DND-41 (cell line): Measurements from ENCODE around the gene CER1.

ENCODE experiments used
- ATAC-seq: fragments of 200-7000 bp; cut with Tn5 transposase; 3 replicates; pipeline ENCODE4 v1.9.1; 2021; ENCODE audit warnings: low read depth; ENCODE audit not compliant: insufficient read depth
- DNase-seq: peaks from one replicate; pipeline ENCODE4 v3.0.0-alpha.2; 2020
- H2AFZ ChIP-seq: 2 replicates; pipeline ENCODE4 v1.6.0; 2012; ENCODE audit warnings: low read depth, low read length
- H3K27ac ChIP-seq: 2 replicates; pipeline ENCODE4 v1.5.1; 2012; ENCODE audit warnings: low read length, inconsistent platforms
- H3K27me3 ChIP-seq: fragments of 200-600 bp; sonication (generic); 2 replicates; pipeline ENCODE4 v1.6.0; 2012; ENCODE audit warnings: low read length, mild to moderate bottlenecking, inconsistent platforms; ENCODE audit not compliant: insufficient read depth, poor library complexity
- H3K36me3 ChIP-seq: 2 replicates; pipeline ENCODE4 v1.5.1; 2012; ENCODE audit warnings: low read length, inconsistent platforms; ENCODE audit not compliant: insufficient read depth
- H3K4me1 ChIP-seq: 2 replicates; pipeline ENCODE4 v1.5.1; 2012; ENCODE audit warnings: mild to moderate bottlenecking, low read length; ENCODE audit not compliant: insufficient read depth
- H3K4me2 ChIP-seq: 2 replicates; pipeline ENCODE4 v1.6.0; 2012; ENCODE audit warnings: mild to moderate bottlenecking, moderate library complexity, low read length, inconsistent platforms; ENCODE audit not compliant: insufficient read depth
- H3K4me3 ChIP-seq, 2 experiments: fragments of 200-600 bp in 1 of 2; shearing (Covaris generic) in 1 of 2; 2 replicates each; pipeline ENCODE4 v1.5.1; 2012 to 2016; ENCODE audit warnings: inconsistent platforms in 2 of 2, low read length in 2 of 2, mild to moderate bottlenecking in 2 of 2, low read depth in 1 of 2, moderate library complexity in 1 of 2
- H3K79me2 ChIP-seq: 2 replicates; pipeline ENCODE4 v1.6.0; 2012; ENCODE audit warnings: low read length, inconsistent platforms; ENCODE audit not compliant: insufficient read depth
- H3K9ac ChIP-seq: 2 replicates; pipeline ENCODE4 v1.6.0; 2012; ENCODE audit warnings: low read depth, mild to moderate bottlenecking, inconsistent platforms, low read length, moderate library complexity
- H3K9me3 ChIP-seq: 2 replicates; pipeline ENCODE4 v1.5.1; 2012; ENCODE audit warnings: low read length, moderate library complexity, mild to moderate bottlenecking, inconsistent platforms; ENCODE audit not compliant: insufficient read depth, severe bottlenecking
- H4K20me1 ChIP-seq: 2 replicates; pipeline ENCODE4 v1.6.0; 2012; ENCODE audit warnings: low read length; ENCODE audit not compliant: insufficient read depth
- EZH2 ChIP-seq: IDR thresholded peaks from 3 replicates; pipeline ENCODE4 v1.6.1; 2012; ENCODE audit warnings: borderline replicate concordance, low read depth, mild to moderate bottlenecking, moderate library complexity, low read length, inconsistent platforms; ENCODE audit not compliant: severe bottlenecking
- TF ChIP-seq, protein P1 (sequence below): IDR thresholded peaks from 2 replicates; pipeline ENCODE4 v1.5.1; 2012; ENCODE audit warnings: borderline replicate concordance, low read length, moderate library complexity, mild to moderate bottlenecking; ENCODE audit not compliant: poor library complexity, severe bottlenecking; ENCODE audit errors: extremely low read depth

The CER1 gene

DNA sequence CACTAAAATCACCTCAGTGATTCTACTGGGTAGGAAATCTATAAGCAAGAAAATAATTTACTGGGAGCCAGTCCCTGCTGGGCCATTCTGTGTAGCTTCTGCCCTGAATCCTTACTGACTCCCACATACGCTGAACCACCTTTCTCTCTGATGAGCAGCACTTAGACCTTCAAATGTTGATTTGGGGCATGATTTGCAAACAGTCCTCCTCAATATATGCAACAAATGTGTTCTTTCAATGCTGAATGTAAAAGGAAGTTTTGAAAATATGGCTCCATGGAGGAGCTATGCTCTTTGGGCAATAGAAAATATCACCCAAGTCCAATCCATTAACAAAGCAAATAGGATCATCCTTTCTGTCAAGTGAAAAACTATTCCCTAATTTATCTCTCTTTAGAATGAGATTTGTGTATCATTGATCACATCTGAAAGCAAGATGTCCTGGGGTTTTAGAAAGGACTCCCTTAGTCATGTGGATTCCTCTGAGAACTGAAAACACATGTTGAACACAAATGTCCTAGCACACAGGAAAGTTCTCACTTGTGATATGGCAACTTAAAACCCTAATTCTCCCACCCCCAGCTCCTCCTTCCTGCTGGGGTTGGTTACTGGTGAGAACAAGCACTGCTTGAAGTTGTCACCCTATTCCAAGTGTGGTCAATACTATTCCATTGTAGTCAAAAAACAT lies 8.9 kb upstream of the CER1 start:
- H3K27ac ChIP-seq = no peak overlapping the region
- H2AFZ ChIP-seq = no peak overlapping the region
- DNase-seq (no peak), ATAC-seq (no peak)
- no peaks in the 10 kb centered on the region for H3K9me3 ChIP-seq
- H3K9ac ChIP-seq = no peak overlapping the region
- no peak overlapping the region for H3K4me2 ChIP-seq
- TF ChIP-seq, protein P1, sequence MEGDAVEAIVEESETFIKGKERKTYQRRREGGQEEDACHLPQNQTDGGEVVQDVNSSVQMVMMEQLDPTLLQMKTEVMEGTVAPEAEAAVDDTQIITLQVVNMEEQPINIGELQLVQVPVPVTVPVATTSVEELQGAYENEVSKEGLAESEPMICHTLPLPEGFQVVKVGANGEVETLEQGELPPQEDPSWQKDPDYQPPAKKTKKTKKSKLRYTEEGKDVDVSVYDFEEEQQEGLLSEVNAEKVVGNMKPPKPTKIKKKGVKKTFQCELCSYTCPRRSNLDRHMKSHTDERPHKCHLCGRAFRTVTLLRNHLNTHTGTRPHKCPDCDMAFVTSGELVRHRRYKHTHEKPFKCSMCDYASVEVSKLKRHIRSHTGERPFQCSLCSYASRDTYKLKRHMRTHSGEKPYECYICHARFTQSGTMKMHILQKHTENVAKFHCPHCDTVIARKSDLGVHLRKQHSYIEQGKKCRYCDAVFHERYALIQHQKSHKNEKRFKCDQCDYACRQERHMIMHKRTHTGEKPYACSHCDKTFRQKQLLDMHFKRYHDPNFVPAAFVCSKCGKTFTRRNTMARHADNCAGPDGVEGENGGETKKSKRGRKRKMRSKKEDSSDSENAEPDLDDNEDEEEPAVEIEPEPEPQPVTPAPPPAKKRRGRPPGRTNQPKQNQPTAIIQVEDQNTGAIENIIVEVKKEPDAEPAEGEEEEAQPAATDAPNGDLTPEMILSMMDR = no peak
- TF ChIP-seq EZH2 = no peak
- H3K4me3 ChIP-seq = no peak overlapping the region
- H3K36me3 ChIP-seq = no peaks in the 10 kb centered on the region
- no peaks in the 10 kb centered on the region for H3K79me2 ChIP-seq
- H3K27me3 ChIP-seq = no peaks in the 10 kb centered on the region
- no peaks in the 10 kb centered on the region for H3K4me1 ChIP-seq
- H4K20me1 ChIP-seq = no peaks in the 10 kb centered on the region

DNA sequence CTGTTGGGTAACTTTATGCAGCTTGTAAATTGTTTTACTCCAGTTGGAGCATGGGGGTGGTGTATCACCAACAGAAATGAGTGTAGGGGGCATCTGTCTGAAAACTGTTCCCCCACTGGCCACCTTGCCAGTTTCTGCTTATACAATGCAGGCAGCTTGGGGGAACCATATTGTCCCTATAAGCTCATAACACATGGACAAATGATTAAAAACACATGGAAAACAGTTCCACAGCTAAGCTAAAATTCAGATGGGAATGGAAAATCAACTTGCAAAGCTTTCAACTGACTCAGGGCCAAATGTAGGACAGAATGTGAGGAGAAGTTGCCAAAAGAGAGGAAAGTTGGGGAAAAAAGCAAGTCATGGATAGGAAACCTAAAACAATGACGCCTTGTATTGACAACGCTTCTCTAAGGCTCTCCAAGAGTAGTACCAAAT lies 7.9 kb upstream of the CER1 start:
- Histone ChIP-seq H3K9ac (no peak overlapping the region), H2AFZ (no peak overlapping the region), H3K4me3 (no peak overlapping the region), H3K79me2 (no peaks in the 10 kb centered on the region), H3K36me3 (no peaks in the 10 kb centered on the region), H3K27ac (no peak overlapping the region), H3K4me1 (no peaks in the 10 kb centered on the region), H3K9me3 (no peaks in the 10 kb centered on the region), H4K20me1 (no peaks in the 10 kb centered on the region), H3K4me2 (no peak overlapping the region), H3K27me3 (no peaks in the 10 kb centered on the region)
- no peak for ATAC-seq
- DNase-seq = no peak
- TF ChIP-seq, protein P1 = no peak
- no peak for TF ChIP-seq EZH2

DNA sequence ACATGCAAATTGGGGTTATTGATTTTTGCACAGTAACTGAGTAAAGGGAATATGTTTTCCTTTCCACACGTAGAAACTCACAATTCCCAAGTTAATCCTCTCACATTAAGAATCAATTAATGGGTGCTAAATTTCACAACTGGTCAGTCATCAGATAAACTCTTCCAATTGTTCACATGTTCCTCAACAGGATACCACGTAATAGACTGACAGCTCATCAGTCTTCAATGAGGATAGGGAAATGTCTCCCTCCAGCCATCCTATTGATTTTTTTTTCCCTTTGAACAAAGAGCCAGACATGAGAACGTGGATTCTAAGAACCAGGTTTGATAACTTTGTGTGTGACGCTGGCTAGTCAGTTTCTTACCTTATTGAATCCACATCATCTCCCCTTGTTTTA lies 768 bp upstream of the CER1 start:
- H3K27me3 ChIP-seq = no peaks in the 10 kb centered on the region

More for the DNA sequence above, 768 bp upstream of the CER1 start:
- Histone ChIP-seq H3K79me2 (no peaks in the 10 kb centered on the region), H2AFZ (no peak overlapping the region), H3K9me3 (no peaks in the 10 kb centered on the region), H3K9ac (no peak overlapping the region), H3K36me3 (no peaks in the 10 kb centered on the region), H3K4me1 (no peaks in the 10 kb centered on the region), H3K4me2 (no peak overlapping the region), H4K20me1 (no peaks in the 10 kb centered on the region), H3K27ac (no peak overlapping the region), H3K4me3 (no peak overlapping the region)
- TF ChIP-seq, protein P1 = no peak
- TF ChIP-seq EZH2 = no peak
- ATAC-seq (no peak), DNase-seq (no peak)
